Stimulated activated CD8-positive, alpha-beta memory T cell treated with anti-CD3 and anti-CD28 coated beads, Interleukin-4, amount 100 ng/mL, for 4 hours (primary cell): Measurements from ENCODE around the gene SUOX.
A peak's percentile ranks its signal among the peaks of the same experiment; 100 is the strongest.
"Not testable (repeated sequence)": the region's sequence is repeated elsewhere in the genome, so short reads cannot be mapped to it uniquely, and the experiment has no call there.

Experiments
- DNase-seq, 2 donors: peaks; one replicate each; pipeline ENCODE4 v3.0.0-alpha.2; 2020; ENCODE audit warnings: low read depth in 2 of 2, low spot score in 1 of 2

The SUOX gene

DNA sequence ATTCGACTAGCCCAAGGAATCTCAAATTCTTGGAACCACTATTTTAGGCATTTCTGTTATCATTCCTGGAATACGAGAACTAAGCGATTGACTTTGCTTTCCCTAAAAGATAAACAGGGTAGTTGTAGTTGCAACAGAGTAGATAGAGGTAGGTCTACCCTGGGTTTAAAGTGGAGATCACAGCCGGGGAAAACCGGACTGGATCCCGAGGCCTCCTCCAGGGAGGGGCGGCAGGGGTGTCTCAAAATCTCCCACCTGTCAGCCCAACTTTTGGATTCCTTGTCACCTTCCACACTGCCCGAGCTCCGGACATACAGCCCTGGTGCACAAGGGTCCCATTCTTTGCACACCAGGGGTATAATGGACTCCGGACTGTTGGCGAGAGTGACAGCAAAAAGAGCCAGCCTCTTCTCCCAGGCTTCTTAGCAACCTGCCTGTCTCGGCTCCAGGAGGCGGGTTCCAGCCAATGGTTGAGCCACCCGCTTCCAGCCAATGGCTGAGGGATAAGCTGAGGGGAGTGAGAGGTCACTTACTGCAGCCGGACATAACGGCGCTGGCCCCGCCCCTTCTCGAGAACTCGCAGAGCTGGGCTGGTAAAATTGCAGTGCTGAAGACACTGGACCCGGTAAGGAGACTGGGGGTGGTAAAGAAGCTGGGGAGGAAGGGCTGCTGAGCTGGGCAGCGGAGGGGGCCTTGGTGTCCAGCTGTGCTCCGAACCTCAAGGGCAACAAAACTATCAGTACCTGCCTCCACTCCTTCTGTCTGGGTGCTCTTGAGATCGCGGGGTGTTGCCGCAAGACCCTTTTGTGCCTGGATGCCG lies at the start of gene SUOX:
Gene SUOX, plus strand, starts transcription at position 562 of the 820 bp plus-strand sequence. CDS start 4,946 bp downstream, outside the sequence.
- DNase-seq: no peak

DNA sequence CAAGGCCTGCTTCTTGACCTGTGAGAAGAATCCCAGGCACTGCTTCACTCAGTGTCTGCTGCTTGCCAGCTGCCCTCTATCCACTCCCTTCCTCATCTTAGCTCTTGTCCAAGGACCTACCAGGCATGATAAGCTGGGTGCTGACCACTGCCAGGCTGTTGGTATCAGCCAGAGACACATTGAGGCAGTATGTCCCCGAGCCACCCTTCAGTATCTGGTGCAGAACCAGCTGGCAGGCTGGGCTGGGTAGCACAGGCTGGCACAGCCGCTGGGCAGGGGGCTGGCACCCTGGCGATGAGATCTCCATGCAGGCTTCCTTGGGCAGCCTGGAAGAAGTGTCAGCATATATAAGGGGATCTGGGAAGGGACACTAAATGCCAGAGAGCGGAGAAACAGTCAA lies 41.7 kb upstream of the SUOX start:
- DNase-seq: no peak

DNA sequence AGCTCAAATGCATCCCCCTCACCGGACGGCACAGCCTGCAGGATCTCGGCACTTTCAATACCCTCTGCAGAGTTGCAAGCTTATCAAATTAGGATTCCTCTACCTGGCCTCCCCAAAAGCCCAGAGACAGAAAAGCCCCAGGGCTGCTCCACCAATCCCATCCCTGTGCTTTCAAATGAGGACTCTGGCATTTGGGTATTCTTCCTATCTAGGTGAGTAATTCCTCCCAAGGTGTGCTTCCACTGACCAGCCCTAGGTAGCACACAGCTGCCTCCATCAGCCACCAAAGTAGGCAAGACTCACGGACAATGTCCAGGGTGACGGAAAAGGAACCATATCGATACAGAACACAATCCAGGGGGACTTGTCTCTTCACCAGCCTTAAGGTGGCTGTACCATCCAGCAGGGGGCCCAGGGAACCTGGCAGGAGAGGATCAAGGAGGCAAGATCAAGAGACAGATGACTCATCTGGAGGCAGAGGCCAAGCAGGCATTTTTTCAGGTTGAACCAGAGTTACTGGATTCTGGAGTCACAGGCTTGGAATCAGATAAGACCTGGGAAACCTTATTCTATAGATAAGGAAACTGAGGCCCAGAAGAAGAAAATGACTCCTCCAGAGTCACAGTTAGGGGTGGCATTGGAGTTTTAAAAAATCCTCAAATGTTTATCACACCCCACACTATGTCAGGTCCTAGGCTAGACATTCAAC lies 41.1 kb upstream of the SUOX start:
- DNase-seq: no peak

DNA sequence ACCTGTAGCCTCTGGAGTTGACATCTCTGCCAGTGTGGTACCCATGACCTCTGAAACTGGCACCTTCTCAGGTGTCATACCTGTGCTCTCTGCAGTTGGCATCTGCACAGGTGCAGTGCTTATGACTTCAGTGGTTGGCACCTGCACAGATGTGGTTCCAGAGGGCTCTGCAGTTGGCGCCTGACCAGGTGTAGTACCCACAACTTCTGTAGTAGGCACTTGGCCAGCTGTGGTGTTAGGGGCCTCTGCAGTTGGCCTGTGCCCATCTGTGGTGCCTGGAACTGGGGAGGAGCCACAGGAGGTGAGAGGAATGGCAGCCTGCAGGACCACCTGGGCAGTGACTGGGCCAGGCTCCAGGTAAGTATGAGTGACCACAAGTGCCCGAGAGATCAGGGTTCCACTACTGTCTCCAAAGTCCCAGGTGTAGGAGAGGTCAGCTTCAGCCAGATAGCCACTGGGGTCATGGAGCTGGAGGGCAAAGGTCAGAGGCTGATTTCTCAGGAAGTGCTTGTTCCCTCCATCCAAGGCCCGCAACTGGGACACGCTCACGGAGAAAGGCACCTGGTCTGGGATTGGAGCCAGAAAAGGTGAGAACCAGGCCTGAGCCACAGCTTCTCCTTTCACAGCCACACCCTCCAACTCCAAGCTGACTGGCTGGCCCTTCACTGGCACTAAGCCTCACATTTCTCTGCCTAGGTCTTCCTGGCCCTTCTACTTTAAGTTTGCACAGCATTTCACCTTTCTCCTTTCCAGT lies 39.8 kb upstream of the SUOX start:
- no peak for DNase-seq

GRCh38 chr12:55963760-55964159 lies 33.3 kb upstream of the SUOX start:
- DNase-seq: no peak

GRCh38 chr12:55965240-55965639 lies 31.8 kb upstream of the SUOX start:
- DNase-seq: no peak

- DNase-seq: no peak
These were observed 31.1 kb upstream of the SUOX start, which contains the start of gene PMEL for GRCh38 chr12:55965941-55966407. PMEL (minus strand) TSS chr12:55966042; CDS start chr12:55966011, 31 bp downstream.

GRCh38 chr12:55966408-55967281 lies 30.4 kb upstream of the SUOX start, which contains the start of gene CDK2:
CDK2 (plus strand) TSS chr12:55966830; CDS start chr12:55967009, 179 bp downstream.
- DNase-seq: peak; percentile 82 to 83

DNA sequence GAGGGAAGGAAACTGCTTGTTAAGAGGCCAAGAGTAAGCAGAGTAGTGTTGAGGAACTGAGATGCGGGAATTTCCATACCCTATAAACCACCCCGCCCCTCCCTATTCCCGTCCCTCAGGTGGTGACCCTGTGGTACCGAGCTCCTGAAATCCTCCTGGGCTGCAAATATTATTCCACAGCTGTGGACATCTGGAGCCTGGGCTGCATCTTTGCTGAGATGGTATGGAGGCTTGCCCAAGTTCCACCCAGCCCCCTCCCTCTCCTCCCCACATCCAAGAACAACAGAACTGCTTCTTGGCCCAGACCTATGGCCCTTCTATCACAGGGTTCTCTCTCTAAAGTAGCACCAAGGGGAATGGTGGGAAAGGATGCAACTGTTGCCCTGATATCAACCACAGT lies 27.7 kb upstream of the SUOX start:
- DNase-seq: no peak

DNA sequence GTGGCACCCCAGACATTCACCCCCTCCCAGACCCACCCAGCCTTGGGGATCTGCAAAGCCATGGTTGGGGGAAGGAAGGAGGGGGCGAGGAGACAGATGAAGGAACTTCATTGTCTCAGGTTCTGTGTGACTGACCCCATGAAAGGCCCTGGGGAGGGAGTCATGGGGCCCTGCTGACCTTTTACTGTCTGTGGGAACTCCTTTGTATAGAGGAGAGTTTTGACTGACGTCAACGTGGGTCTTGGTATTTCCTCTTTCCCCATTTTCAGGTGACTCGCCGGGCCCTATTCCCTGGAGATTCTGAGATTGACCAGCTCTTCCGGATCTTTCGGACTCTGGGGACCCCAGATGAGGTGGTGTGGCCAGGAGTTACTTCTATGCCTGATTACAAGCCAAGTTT lies 26.3 kb upstream of the SUOX start:
- DNase-seq: no peak

- DNase-seq: no peak
These were observed 25.0 kb upstream of the SUOX start for GRCh38 chr12:55972042-55972441.

- DNase-seq: no peak
These were observed 24.6 kb upstream of the SUOX start for GRCh38 chr12:55972456-55972855.

DNA sequence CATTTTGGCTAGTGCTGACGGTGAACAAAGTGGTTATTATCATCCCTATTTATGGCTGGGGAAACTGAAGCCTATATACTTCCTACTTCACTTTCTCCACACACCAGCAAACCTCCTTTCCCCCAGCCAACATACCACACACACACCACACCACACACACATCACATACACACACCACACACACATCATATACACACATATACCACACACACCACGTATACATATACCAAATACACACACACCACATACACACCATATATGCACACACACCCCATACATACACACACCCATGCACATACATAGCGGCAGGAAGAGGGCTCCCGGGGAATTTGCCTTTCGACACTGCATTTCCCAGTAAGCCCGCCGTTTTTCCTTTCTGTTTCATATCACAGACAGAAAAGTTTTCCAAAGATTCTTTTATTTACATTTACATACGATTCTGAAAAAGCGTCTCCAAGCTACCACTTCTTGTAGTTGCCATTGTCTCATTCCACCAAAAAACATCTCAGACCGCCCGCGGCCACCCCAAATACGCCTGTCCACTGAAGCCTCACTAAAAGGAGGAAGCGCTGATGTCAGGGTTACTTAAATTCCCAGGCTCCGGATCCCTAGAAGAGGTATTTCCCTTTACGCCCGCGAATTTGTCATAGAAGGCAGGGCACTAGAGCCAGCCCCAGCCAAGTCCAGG lies 24.0 kb upstream of the SUOX start:
- no peak for DNase-seq

- DNase-seq: peak; percentile 94 to 97
These were observed 23.3 kb upstream of the SUOX start, which contains the start of gene RAB5B for GRCh38 chr12:55973599-55974307. RAB5B (plus strand) TSS chr12:55974078; CDS start chr12:55986961, 12,883 bp downstream.

- no peak for DNase-seq
These were observed 22.8 kb upstream of the SUOX start for GRCh38 chr12:55974308-55974730.

DNA sequence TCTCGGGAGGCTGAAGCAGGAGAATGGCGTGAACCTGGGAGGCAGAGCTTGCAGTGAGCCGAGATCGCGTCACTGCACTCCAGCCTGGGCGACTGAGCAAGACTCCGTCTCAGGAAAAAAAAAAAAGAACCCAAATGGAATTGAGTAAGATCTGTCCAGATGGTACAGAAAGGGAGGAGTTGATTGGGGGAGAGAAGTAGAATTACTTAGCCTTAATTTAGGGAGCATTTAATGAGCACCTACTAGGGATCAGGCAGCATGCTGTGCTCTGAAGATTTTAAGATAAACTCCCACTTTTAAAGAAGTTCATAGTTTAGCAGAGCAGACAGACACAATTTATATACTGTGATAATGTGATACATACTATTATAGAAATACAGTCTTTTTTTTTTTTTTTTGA lies 18.7 kb upstream of the SUOX start:
- DNase-seq: no peak

DNA sequence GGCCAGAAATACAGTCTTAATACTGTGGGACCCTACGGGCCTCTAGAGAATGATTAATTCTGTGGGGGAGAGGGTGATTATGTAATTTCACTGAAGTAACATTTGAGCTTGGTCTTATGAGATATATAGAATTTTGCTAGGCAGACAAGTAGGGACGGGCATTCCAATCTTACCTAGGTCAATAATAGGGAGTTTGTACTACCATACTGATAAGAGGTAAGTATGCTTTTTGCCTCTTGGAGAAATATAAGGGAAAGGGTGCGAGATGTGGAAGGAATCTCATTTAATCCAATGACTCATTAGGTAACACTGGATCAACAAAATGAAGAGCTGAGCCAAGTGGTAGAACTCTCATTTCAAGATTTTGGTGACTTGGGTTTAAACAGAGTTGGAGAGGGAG lies 18.0 kb upstream of the SUOX start:
- no peak for DNase-seq

- not testable (repeated sequence) for DNase-seq
These were observed 15.2 kb upstream of the SUOX start for GRCh38 chr12:55981882-55982281.

GRCh38 chr12:55982319-55982936 lies 14.6 kb upstream of the SUOX start:
- DNase-seq: no peak
